K562 (cell line): Measurements from ENCODE around the gene PRR16.

ENCODE experiments used
- AFF4 ChIP-seq: sonication (generic); formaldehyde crosslinking; IDR thresholded peaks from 2 replicates; pipeline ENCODE4 v1.8.0; 2023; ENCODE audit warnings: mild to moderate bottlenecking, missing genetic modification reagents
- CREB1 ChIP-seq, 2 experiments: sonication (generic) in 1 of 2; formaldehyde crosslinking in 1 of 2; IDR thresholded peaks; 2 replicates each; pipeline versions ENCODE4 v1.6.1 to v1.8.0; 2012 to 2022; ENCODE audit warnings: inconsistent platforms in 1 of 2, mild to moderate bottlenecking in 1 of 2, missing genetic modification reagents in 1 of 2, moderate library complexity in 1 of 2
- EGR1 ChIP-seq: fragments of 450-650 bp; conservative IDR thresholded peaks from 2 replicates; pipeline ENCODE4 v1.6.1; 2017; ENCODE audit warnings: mild to moderate bottlenecking
- JUN ChIP-seq, 2 experiments: sonication (generic) in 1 of 2; formaldehyde crosslinking in 1 of 2; IDR thresholded peaks; 2 replicates each; pipeline versions ENCODE4 v1.6.1 to v1.8.0; 2012 to 2022; ENCODE audit warnings: borderline replicate concordance in 2 of 2, mild to moderate bottlenecking in 2 of 2, improper control_type of control experiment in 1 of 2, low read depth in 1 of 2, low read length in 1 of 2, missing genetic modification reagents in 1 of 2
- PCBP1 ChIP-seq: fragments of 200-400 bp; formaldehyde crosslinking; IDR thresholded peaks from 2 replicates; pipeline ENCODE4 v1.6.1; 2018; ENCODE audit warnings: mild to moderate bottlenecking, low read depth, low read length; ENCODE audit not compliant: poor library complexity, severe bottlenecking
- POLR2A ChIP-seq: fragments of 450-650 bp; conservative IDR thresholded peaks from 2 replicates; pipeline ENCODE4 v1.6.1; 2016
- RAD21 ChIP-seq, 2 experiments: fragments of 250-450 bp in 1 of 2; fragments of 450-650 bp in 1 of 2; sonication (Bioruptor Pico) in 1 of 2; formaldehyde crosslinking in 1 of 2; IDR thresholded peaks in 1 of 2; conservative IDR thresholded peaks in 1 of 2; 2 replicates each; pipeline versions ENCODE4 v1.4.0 to v1.8.0; 2020 to 2022; ENCODE audit warnings: mild to moderate bottlenecking in 2 of 2, moderate library complexity in 1 of 2
- USF1 ChIP-seq: sonication (generic); formaldehyde crosslinking; IDR thresholded peaks from 2 replicates; pipeline ENCODE4 v1.9.0; 2022; ENCODE audit warnings: mild to moderate bottlenecking, missing genetic modification reagents
- YBX1 ChIP-seq: fragments of 450-650 bp; IDR thresholded peaks from 2 replicates; pipeline ENCODE4 v1.7.1; 2016; ENCODE audit warnings: mild to moderate bottlenecking
- ZNF507 ChIP-seq: conservative IDR thresholded peaks from 2 replicates; pipeline ENCODE4 v1.6.1; 2017; ENCODE audit warnings: missing genetic modification characterization, missing compliant biosample characterization
- ZZZ3 ChIP-seq: fragments of 450-650 bp; IDR thresholded peaks from 2 replicates; pipeline ENCODE4 v1.6.1; 2016; ENCODE audit warnings: antibody characterized with exemption, mild to moderate bottlenecking, moderate library complexity

- TF ChIP-seq YBX1 (no peak), JUN (IDR thresholded peaks at IDR 0.05; ENCODE audit: borderline replicate concordance, low read depth, low read length) (no peak), JUN (CRISPR knock-in tag; IDR thresholded peaks at IDR 0.05; ENCODE audit: borderline replicate concordance) (no peak), ZZZ3 (no peak), CREB1 (IDR thresholded peaks at IDR 0.05) (no peak), CREB1 (CRISPR knock-in tag; IDR thresholded peaks at IDR 0.05) (no peak), RAD21 (CRISPR knock-in tag; conservative IDR thresholded peaks at IDR 0.05 in 1 of 2, IDR thresholded peaks at IDR 0.05 in 1 of 2) (no peak), USF1 (CRISPR knock-in tag) (no peak), PCBP1 (no peak), ZNF507 (tag) (no peak), AFF4 (CRISPR knock-in tag) (no peak), EGR1 (no peak), POLR2A (no peak)
Measured at GRCh38 chr5:120684749-120685415, 220.8 kb downstream of the PRR16 start.
